Keratinocyte (primary cell): Measurements from ENCODE around the gene CNTNAP2. TPM values are rescaled to one million over a fixed set of nuclear protein-coding genes. Genes with fewer than 3 reads are reported as not detected.

Experiments
- DNase-seq: peaks from one replicate; pipeline ENCODE4 v3.0.0-alpha.2; 2011; ENCODE audit warnings: low read depth, missing footprints, low spot score
- FAIRE-seq: peaks from 2 replicates; lab custom pipeline; 2011; peaks lifted over from hg19 to GRCh38; lab: Jason Lieb, UNC
- H2AFZ ChIP-seq: 2 replicates; pipeline ENCODE4 v1.6.0; 2012; ENCODE audit warnings: low read length, control low read depth, inconsistent platforms; ENCODE audit not compliant: control insufficient read depth
- H3K27ac ChIP-seq: 2 replicates; pipeline ENCODE4 v1.5.1; 2011; ENCODE audit warnings: low read length; ENCODE audit not compliant: control insufficient read depth, insufficient read depth
- H3K27me3 ChIP-seq: 3 replicates; pipeline ENCODE4 v1.6.0; 2011; ENCODE audit warnings: low read length; ENCODE audit not compliant: control insufficient read depth, insufficient read depth; ENCODE audit errors: extremely low read depth
- H3K36me3 ChIP-seq, 2 experiments: 2 replicates in 1 of 2; 3 replicates in 1 of 2; pipeline ENCODE4 v1.5.1; 2011; ENCODE audit warnings: low read length in 2 of 2, mild to moderate bottlenecking in 1 of 2; ENCODE audit not compliant: control insufficient read depth in 2 of 2, insufficient read depth in 2 of 2; ENCODE audit errors: extremely low read depth in 1 of 2
- H3K4me1 ChIP-seq: 3 replicates; pipeline ENCODE4 v1.5.1; 2011; ENCODE audit warnings: low read length; ENCODE audit not compliant: control insufficient read depth, insufficient read depth; ENCODE audit errors: extremely low read depth
- H3K4me2 ChIP-seq: 3 replicates; pipeline ENCODE4 v1.6.0; 2011; ENCODE audit warnings: low read depth, low read length; ENCODE audit not compliant: control insufficient read depth, insufficient read depth; ENCODE audit errors: extremely low read depth
- H3K4me3 ChIP-seq, 3 experiments: fragments of 200-600 bp in 1 of 3; sonication (generic) in 1 of 3; 2 replicates in 2 of 3; 3 replicates in 1 of 3; pipeline ENCODE4 v1.5.1; 2011 to 2016; ENCODE audit warnings: low read length in 3 of 3, mild to moderate bottlenecking in 3 of 3, control low read depth in 2 of 3, inconsistent platforms in 1 of 3, low read depth in 1 of 3, mixed read lengths in 1 of 3, mixed run types in 1 of 3, moderate library complexity in 1 of 3; ENCODE audit not compliant: control insufficient read depth in 2 of 3, insufficient read depth in 2 of 3; ENCODE audit errors: extremely low read depth in 1 of 3
- H3K79me2 ChIP-seq: 2 replicates; pipeline ENCODE4 v1.6.0; 2012; ENCODE audit warnings: low read length; ENCODE audit not compliant: control insufficient read depth, insufficient read depth
- H3K9ac ChIP-seq: 3 replicates; pipeline ENCODE4 v1.6.0; 2011; ENCODE audit warnings: low read length; ENCODE audit not compliant: control insufficient read depth, insufficient read depth; ENCODE audit errors: extremely low read depth
- H3K9me1 ChIP-seq: 3 replicates; pipeline ENCODE4 v1.6.0; 2011; ENCODE audit warnings: low read length; ENCODE audit not compliant: control insufficient read depth, insufficient read depth; ENCODE audit errors: extremely low read depth
- H3K9me3 ChIP-seq: 2 replicates; pipeline ENCODE4 v1.5.1; 2012; ENCODE audit warnings: low read depth, low read length; ENCODE audit not compliant: control insufficient read depth
- H4K20me1 ChIP-seq: 3 replicates; pipeline ENCODE4 v1.6.0; 2011; ENCODE audit warnings: low read length; ENCODE audit not compliant: control insufficient read depth, insufficient read depth; ENCODE audit errors: extremely low read depth
- CTCF ChIP-seq, 3 experiments: IDR thresholded peaks in 1 of 3; conservative IDR thresholded peaks in 1 of 3; optimal IDR thresholded peaks in 1 of 3; 2 replicates in 2 of 3; 3 replicates in 1 of 3; pipeline versions ENCODE3 to v1.5.1; 2011; ENCODE audit warnings: low read length in 3 of 3, mild to moderate bottlenecking in 3 of 3, moderate library complexity in 2 of 3, control low read depth in 1 of 3, inconsistent platforms in 1 of 3; ENCODE audit not compliant: insufficient read depth in 2 of 3; ENCODE audit errors: extremely low read depth in 1 of 3
- EZH2 ChIP-seq: IDR thresholded peaks from one replicate; pipeline ENCODE4 v1.6.1; 2012; ENCODE audit warnings: inconsistent platforms, mild to moderate bottlenecking, low read length, moderate library complexity
- dilution Hi-C: fragments of 300-500 bp; cut with MboI; formaldehyde crosslinking; loops from one replicate; pipeline ENCODE4 v1.7.0; 2020; ENCODE audit warnings: low sequenced_read_pairs; ENCODE audit not compliant: extremely low pct_ligation_motif_present
- polyA plus RNA-seq, 5 experiments: library from polyadenylated mRNA; depleted of rRNA in 3 of 5; stranded (reverse) in 3 of 5; stranded (forward) in 1 of 5; unstranded in 1 of 5; fragments of >200 nt; gene quantifications; 1 replicate in 1 of 5; 2 replicates in 3 of 5; 3 replicates in 1 of 5; pipeline versions ENCODE4 v1.2.1 to v1.2.3, GENCODE V29; 2011 to 2012; ENCODE audit warnings: missing spikeins in 2 of 5, low read depth in 1 of 5, low replicate concordance in 1 of 5

The CNTNAP2 gene
- polyA plus RNA-seq, 1 donor (not counting 4 experiments of a cell fraction or from before 2014, with no cell fraction given): 1.4 TPM

GRCh38 chr7:148319316-148319808 is 2202.8 kb downstream of the CNTNAP2 start:
- Histone ChIP-seq H2AFZ (no peak overlapping the region), H3K27me3 (no peaks in the 10 kb centered on the region), H3K4me2 (no peak overlapping the region), H3K27ac (no peak overlapping the region), H3K36me3 (no peaks in the 10 kb centered on the region), H3K9me1 (no peaks in the 10 kb centered on the region), H3K79me2 (no peaks in the 10 kb centered on the region), H3K4me1 (no peaks in the 10 kb centered on the region), H4K20me1 (no peaks in the 10 kb centered on the region), H3K9ac (no peak overlapping the region), H3K4me3 (no peak overlapping the region), H3K9me3 (no peaks in the 10 kb centered on the region)
- FAIRE-seq: no peak
- TF ChIP-seq CTCF (optimal IDR thresholded peaks at IDR 0.05 in 1 of 3, IDR thresholded peaks at IDR 0.05 in 1 of 3, conservative IDR thresholded peaks at IDR 0.05 in 1 of 3; ENCODE audit: extremely low read depth in 1 of 3, insufficient read depth in 2 of 3, low read length in 3 of 3) (no peak), EZH2 (no peak)
- no peak for DNase-seq
- dilution Hi-C loops: no loop called here

GRCh38 chr7:148325208-148325607 is 2208.6 kb downstream of the CNTNAP2 start:
- DNase-seq (no peak), FAIRE-seq (no peak)
- peaks cover 2% of the 10 kb centered on the region for H3K9me1 ChIP-seq
- no peaks in the 10 kb centered on the region for H3K9me3 ChIP-seq
- TF ChIP-seq EZH2 (no peak), CTCF (optimal IDR thresholded peaks at IDR 0.05 in 1 of 3, IDR thresholded peaks at IDR 0.05 in 1 of 3, conservative IDR thresholded peaks at IDR 0.05 in 1 of 3; ENCODE audit: extremely low read depth in 1 of 3, insufficient read depth in 2 of 3, low read length in 3 of 3) (no peak)
- no peak overlapping the region for H3K27ac ChIP-seq
- H3K4me1 ChIP-seq: peaks cover 14% of the 10 kb centered on the region
- dilution Hi-C loops: no loop called here
- H3K27me3 ChIP-seq: no peaks in the 10 kb centered on the region
- H3K4me2 ChIP-seq: no peak overlapping the region
- no peaks in the 10 kb centered on the region for H3K79me2 ChIP-seq
- no peaks in the 10 kb centered on the region for H3K36me3 ChIP-seq
- no peak overlapping the region for H2AFZ ChIP-seq
- H3K9ac ChIP-seq: no peak overlapping the region
- no peak overlapping the region for H3K4me3 ChIP-seq
- H4K20me1 ChIP-seq: no peaks in the 10 kb centered on the region
